Measurements from ENCODE around the gene AFDN.

The AFDN gene

DNA sequence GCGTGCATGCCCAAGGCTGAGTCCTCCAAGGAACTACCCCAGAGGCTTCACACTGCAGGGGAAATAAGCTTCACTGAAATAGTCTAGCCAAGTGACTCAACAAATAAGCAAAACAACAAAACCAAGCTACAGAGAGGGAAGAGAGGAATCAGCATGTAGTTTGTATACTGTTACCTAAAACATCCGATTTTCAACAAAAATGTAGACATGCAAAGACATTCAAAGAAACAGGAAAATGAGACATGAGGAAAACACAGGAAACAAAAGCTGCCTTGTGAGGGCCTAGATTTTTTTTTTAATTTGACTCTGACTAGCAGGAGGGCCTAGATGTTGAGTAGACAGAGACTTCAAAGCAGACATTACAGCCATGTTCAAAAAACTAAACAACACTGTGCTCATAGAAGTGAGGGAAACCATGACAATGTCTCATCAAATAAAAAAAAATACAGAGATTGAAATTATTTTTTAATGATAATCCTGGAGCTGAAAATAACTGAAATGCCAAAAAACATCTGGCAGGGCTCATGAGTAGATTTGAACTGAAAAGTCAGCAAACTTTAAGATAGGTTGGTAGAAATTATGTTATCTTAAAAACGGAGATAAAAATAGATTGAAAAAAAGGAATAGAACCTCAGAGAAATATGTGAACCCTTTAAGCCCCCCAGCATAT, 154.3 kb downstream of the AFDN start:
- Histone ChIP-seq H3K4me3 (IDR thresholded peaks at IDR 0.05; ENCODE audit: insufficient read depth, low read depth, low read length) (no peak overlapping the region), H2AFZ (ENCODE audit: low read depth) (no peak overlapping the region), H3K79me2 (ENCODE audit: insufficient read depth, low read depth) (no peaks in the 10 kb centered on the region), H3K27me3 (ENCODE audit: insufficient read depth, low read depth) (no peaks in the 10 kb centered on the region), H4K20me1 (ENCODE audit: insufficient read depth) (no peaks in the 10 kb centered on the region), H3K9ac (no peak overlapping the region), H3K36me3 (ENCODE audit: insufficient read depth) (no peaks in the 10 kb centered on the region), H3K27ac (no peak overlapping the region), H3K4me2 (no peak overlapping the region), H3K4me1 (ENCODE audit: low read depth, poor library complexity, severe bottlenecking) (no peaks in the 10 kb centered on the region)
- TF ChIP-seq, protein P1, sequence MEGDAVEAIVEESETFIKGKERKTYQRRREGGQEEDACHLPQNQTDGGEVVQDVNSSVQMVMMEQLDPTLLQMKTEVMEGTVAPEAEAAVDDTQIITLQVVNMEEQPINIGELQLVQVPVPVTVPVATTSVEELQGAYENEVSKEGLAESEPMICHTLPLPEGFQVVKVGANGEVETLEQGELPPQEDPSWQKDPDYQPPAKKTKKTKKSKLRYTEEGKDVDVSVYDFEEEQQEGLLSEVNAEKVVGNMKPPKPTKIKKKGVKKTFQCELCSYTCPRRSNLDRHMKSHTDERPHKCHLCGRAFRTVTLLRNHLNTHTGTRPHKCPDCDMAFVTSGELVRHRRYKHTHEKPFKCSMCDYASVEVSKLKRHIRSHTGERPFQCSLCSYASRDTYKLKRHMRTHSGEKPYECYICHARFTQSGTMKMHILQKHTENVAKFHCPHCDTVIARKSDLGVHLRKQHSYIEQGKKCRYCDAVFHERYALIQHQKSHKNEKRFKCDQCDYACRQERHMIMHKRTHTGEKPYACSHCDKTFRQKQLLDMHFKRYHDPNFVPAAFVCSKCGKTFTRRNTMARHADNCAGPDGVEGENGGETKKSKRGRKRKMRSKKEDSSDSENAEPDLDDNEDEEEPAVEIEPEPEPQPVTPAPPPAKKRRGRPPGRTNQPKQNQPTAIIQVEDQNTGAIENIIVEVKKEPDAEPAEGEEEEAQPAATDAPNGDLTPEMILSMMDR (conservative IDR thresholded peaks at IDR 0.05; ENCODE audit: low read depth, low read length) = no peak

DNA sequence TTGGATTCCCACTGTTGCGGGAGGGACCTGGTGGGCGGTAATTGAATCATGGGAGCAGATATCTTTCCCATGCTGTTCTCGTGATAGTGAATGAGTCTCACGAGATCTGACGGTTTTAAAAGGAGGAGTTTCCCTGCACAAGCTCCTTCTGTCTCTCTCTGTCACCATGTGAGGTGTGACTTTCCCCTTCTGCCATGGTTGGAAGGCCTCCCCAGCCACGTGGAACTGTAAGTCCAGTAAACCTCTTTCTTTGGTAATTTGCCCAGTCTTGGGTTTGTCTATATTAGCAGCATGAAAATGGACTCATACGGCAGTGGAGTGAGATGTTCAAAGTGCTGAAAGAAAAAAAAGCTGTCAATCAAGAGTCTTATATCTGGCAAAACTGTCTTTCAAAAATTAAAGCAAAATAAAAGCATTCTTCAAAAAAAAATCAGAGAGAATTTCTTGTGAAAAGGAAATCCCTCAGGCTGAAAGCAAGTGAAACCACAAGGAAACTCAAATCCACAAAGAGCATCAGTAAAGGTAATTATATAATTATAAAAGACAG, 155.3 kb downstream of the AFDN start:
- H3K79me2 ChIP-seq (ENCODE audit: insufficient read depth, low read depth) = no peaks in the 10 kb centered on the region
- H3K4me2 ChIP-seq = no peak overlapping the region
- no peaks in the 10 kb centered on the region for H4K20me1 ChIP-seq (ENCODE audit: insufficient read depth)
- H3K27me3 ChIP-seq (ENCODE audit: insufficient read depth, low read depth) = no peaks in the 10 kb centered on the region
- TF ChIP-seq, protein P1 (conservative IDR thresholded peaks at IDR 0.05; ENCODE audit: low read depth, low read length) = no peak
- no peaks in the 10 kb centered on the region for H3K36me3 ChIP-seq (ENCODE audit: insufficient read depth)
- no peak overlapping the region for H2AFZ ChIP-seq (ENCODE audit: low read depth)
- no peak overlapping the region for H3K27ac ChIP-seq
- no peak overlapping the region for H3K4me3 ChIP-seq (IDR thresholded peaks at IDR 0.05; ENCODE audit: insufficient read depth, low read depth, low read length)
- H3K9ac ChIP-seq = no peak overlapping the region
- no peaks in the 10 kb centered on the region for H3K4me1 ChIP-seq (ENCODE audit: low read depth, poor library complexity, severe bottlenecking)

DNA sequence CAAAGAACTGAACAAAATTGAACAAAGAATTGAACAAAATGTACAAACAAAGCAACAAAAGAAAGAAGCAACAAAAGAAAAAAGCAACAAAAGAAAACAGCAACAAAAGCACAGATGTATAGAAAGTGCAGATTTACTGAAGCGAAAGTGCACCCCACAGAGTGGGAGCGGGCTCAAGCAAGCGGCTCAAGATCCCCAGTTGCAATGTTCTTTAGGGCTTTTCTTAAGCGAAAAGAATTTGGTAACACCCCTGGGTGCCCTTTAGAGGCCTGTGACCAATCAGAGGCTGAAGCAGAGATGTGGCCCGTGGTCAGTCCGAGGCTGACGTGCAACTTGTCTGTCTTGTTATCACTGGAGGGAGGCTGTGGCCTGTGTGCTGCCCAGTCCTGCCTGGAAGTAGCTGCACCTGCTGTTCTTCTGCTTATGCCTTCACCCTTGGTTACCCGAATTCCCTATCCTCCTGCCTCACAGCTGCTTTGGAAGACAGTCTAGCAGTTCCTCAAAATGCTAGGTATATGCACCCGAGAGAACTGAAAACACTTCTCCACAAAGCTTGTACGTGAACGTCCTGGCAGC, 157.5 kb downstream of the AFDN start:
- Histone ChIP-seq H3K4me1 (ENCODE audit: low read depth, poor library complexity, severe bottlenecking) (no peaks in the 10 kb centered on the region), H2AFZ (ENCODE audit: low read depth) (no peak overlapping the region), H3K4me3 (IDR thresholded peaks at IDR 0.05; ENCODE audit: insufficient read depth, low read depth, low read length) (no peak overlapping the region), H3K9ac (no peak overlapping the region), H3K27ac (no peak overlapping the region), H3K79me2 (ENCODE audit: insufficient read depth, low read depth) (no peaks in the 10 kb centered on the region), H4K20me1 (ENCODE audit: insufficient read depth) (no peaks in the 10 kb centered on the region), H3K4me2 (no peak overlapping the region), H3K27me3 (ENCODE audit: insufficient read depth, low read depth) (no peaks in the 10 kb centered on the region), H3K36me3 (ENCODE audit: insufficient read depth) (no peaks in the 10 kb centered on the region)
- TF ChIP-seq, protein P1 (conservative IDR thresholded peaks at IDR 0.05; ENCODE audit: low read depth, low read length) = no peak

DNA sequence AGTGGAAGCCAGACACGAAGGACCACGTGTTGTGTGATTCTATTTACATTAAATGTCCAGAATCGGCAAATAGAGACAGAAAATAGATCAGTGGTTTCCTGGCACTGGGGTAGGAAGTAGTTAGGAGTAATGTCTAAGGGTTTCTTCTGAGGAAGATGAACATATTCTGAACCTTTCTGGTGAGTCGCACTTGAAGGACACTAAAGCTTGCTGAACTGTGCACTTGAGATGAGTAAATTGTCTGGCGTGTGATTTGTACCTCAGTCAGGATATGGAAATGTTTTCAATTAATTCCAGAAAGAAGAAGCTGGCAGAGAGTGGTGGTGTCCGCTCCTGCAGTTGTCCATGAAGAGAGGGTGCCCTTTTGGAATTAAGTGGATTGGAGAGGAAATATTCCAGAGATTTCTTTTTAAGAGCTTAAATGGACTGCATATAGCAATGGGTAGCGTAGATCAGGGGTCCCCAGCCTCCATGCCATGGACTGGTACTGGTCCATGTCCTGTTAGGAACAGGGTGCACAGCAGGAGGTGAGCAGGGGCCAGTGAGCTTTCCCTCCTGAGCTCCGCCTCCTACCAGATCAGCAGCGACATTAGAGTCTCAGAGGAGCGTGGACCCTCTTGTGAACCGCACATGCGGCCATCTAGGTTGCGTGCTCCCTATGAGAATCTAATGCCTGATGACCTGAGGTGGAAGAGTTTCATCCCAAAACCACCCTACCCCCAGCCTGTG, 158.3 kb downstream of the AFDN start:
- TF ChIP-seq, protein P1 (conservative IDR thresholded peaks at IDR 0.05; ENCODE audit: low read depth, low read length) = no peak
- no peak overlapping the region for H3K4me3 ChIP-seq (IDR thresholded peaks at IDR 0.05; ENCODE audit: insufficient read depth, low read depth, low read length)
- H3K9ac ChIP-seq = no peak overlapping the region
- no peak overlapping the region for H2AFZ ChIP-seq (ENCODE audit: low read depth)
- H3K79me2 ChIP-seq (ENCODE audit: insufficient read depth, low read depth) = no peaks in the 10 kb centered on the region
- H3K36me3 ChIP-seq (ENCODE audit: insufficient read depth) = no peaks in the 10 kb centered on the region
- no peaks in the 10 kb centered on the region for H4K20me1 ChIP-seq (ENCODE audit: insufficient read depth)
- no peaks in the 10 kb centered on the region for H3K27me3 ChIP-seq (ENCODE audit: insufficient read depth, low read depth)
- no peak overlapping the region for H3K27ac ChIP-seq
- H3K4me2 ChIP-seq = no peak overlapping the region
- H3K4me1 ChIP-seq (ENCODE audit: low read depth, poor library complexity, severe bottlenecking) = no peaks in the 10 kb centered on the region

Data from KMS-11 (cell line).